GM18499 (cell line): Measurements from ENCODE around the gene RGR.
"Not testable (repeated sequence)": the region's sequence is repeated elsewhere in the genome, so short reads cannot be mapped to it uniquely, and the experiment has no call there.

Experiments used
- ATAC-seq: cut with Tn5 transposase; IDR thresholded peaks from one replicate; pipeline ENCODE4 v1.9.1; 2021; ENCODE audit warnings: moderate number of reproducible peaks; ENCODE audit not compliant: insufficient read depth, unreplicated experiment

RGR gene

GRCh38 chr10:84256510-84257342 lies 11.9 kb downstream of the RGR start:
- no peak for ATAC-seq

- ATAC-seq = no peak
These were observed 12.6 kb downstream of the RGR start for GRCh38 chr10:84257343-84258020.

- no peak for ATAC-seq
These were observed 13.3 kb downstream of the RGR start for GRCh38 chr10:84258034-84258695.

GRCh38 chr10:84261236-84261915 lies 16.5 kb downstream of the RGR start:
- ATAC-seq = no peak

- ATAC-seq = no peak
These were observed 17.5 kb downstream of the RGR start for GRCh38 chr10:84262190-84262956.

- no peak for ATAC-seq
These were observed 18.9 kb downstream of the RGR start for GRCh38 chr10:84263716-84264115.

- peak; percentile 77 for ATAC-seq
These were observed 19.8 kb downstream of the RGR start for GRCh38 chr10:84264611-84265141.

- ATAC-seq = no peak
These were observed 20.6 kb downstream of the RGR start for GRCh38 chr10:84265418-84265817.

GRCh38 chr10:84267503-84268126 lies 22.8 kb downstream of the RGR start:
- ATAC-seq = no peak

GRCh38 chr10:84269162-84269561 lies 24.3 kb downstream of the RGR start:
- ATAC-seq = no peak

GRCh38 chr10:84269773-84270172 lies 24.9 kb downstream of the RGR start:
- ATAC-seq = no peak

- ATAC-seq = no peak
These were observed 25.9 kb downstream of the RGR start for GRCh38 chr10:84270708-84271107.

GRCh38 chr10:84279876-84280475 lies 35.1 kb downstream of the RGR start:
- ATAC-seq = not testable (repeated sequence)

- no peak for ATAC-seq
These were observed 41.8 kb downstream of the RGR start for GRCh38 chr10:84286695-84287094.

GRCh38 chr10:84288151-84288550 lies 43.3 kb downstream of the RGR start:
- no peak for ATAC-seq

GRCh38 chr10:84289521-84290200 lies 44.8 kb downstream of the RGR start:
- ATAC-seq = no peak

- no peak for ATAC-seq
These were observed 45.4 kb downstream of the RGR start for GRCh38 chr10:84290235-84290634.

GRCh38 chr10:84291384-84291783 lies 46.5 kb downstream of the RGR start:
- no peak for ATAC-seq
